Measurements from ENCODE around the gene EPAS1. TPM values are rescaled to one million over a fixed set of nuclear protein-coding genes. Genes with fewer than 3 reads are reported as not detected.

The EPAS1 gene
- total RNA-seq, 1 experiment from 2014 or later = 8.5 TPM

- ATAC-seq (no peak), DNase-seq (ENCODE audit: low spot score) (no peak)
- CTCF ChIA-PET = interaction anchor here (0.6 kb wide), 1 partner anchor 391 kb away, joined by 3 read pairs; no protein-coding TSS in a partner anchor
- POLR2A ChIA-PET = no interaction called here
- H3K36me3 Mint-ChIP-seq = no peaks in the 10 kb centered on the region
- peaks cover 5% of the 10 kb centered on the region; the same call in 1 of the 2 replicates for H3K4me1 Mint-ChIP-seq
- H3K27ac Mint-ChIP-seq = no peak overlapping the region
- no peaks in the 10 kb centered on the region for H3K9me3 Mint-ChIP-seq
- no peak overlapping the region for H3K4me3 Mint-ChIP-seq
- TF ChIP-seq GABPB1 (CRISPR knock-in tag; IDR thresholded peaks at IDR 0.05) (no peak), EMX1 (CRISPR knock-in tag; IDR thresholded peaks at IDR 0.05) (no peak), CREB1 (CRISPR knock-in tag; IDR thresholded peaks at IDR 0.05) (no peak), AR (CRISPR knock-in tag; IDR thresholded peaks at IDR 0.05) (no peak), ZNF671 (CRISPR knock-in tag; IDR thresholded peaks at IDR 0.05) (no peak), ZNF317 (CRISPR knock-in tag; IDR thresholded peaks at IDR 0.05; ENCODE audit: borderline replicate concordance, low read depth) (no peak), USF2 (CRISPR knock-in tag; IDR thresholded peaks at IDR 0.05) (no peak), HMGA2 (CRISPR knock-in tag; IDR thresholded peaks at IDR 0.05) (no peak), E2F4 (CRISPR knock-in tag; IDR thresholded peaks at IDR 0.05; ENCODE audit: borderline replicate concordance, low read depth) (no peak), NR2C2 (CRISPR knock-in tag; IDR thresholded peaks at IDR 0.05) (no peak)
- no peaks in the 10 kb centered on the region for H3K27me3 Mint-ChIP-seq (ENCODE audit: low read depth)
These were observed 112.5 kb downstream of the EPAS1 start for GRCh38 chr2:46409756-46410155.

- Mint-ChIP-seq H3K36me3 (no peaks in the 10 kb centered on the region), H3K27ac (no peak overlapping the region), H3K27me3 (ENCODE audit: low read depth) (no peaks in the 10 kb centered on the region), H3K4me1 (peaks cover 5% of the 10 kb centered on the region; the same call in 1 of the 2 replicates), H3K4me3 (no peak overlapping the region), H3K9me3 (peaks cover 4% of the 10 kb centered on the region)
- ChIA-PET POLR2A (no interaction called here), CTCF (no interaction called here)
- TF ChIP-seq SOX15 (CRISPR knock-in tag; IDR thresholded peaks at IDR 0.05) = no peak
- no peak for TF ChIP-seq FOXK1 (CRISPR knock-in tag; IDR thresholded peaks at IDR 0.05)
- TF ChIP-seq E2F1 (CRISPR knock-in tag; IDR thresholded peaks at IDR 0.05) = no peak
- no peak for TF ChIP-seq IRF1 (CRISPR knock-in tag; IDR thresholded peaks at IDR 0.05)
- TF ChIP-seq GTF2I (CRISPR knock-in tag; conservative IDR thresholded peaks at IDR 0.05) = no peak
- TF ChIP-seq ATF1 (CRISPR knock-in tag; IDR thresholded peaks at IDR 0.05) = no peak
- TF ChIP-seq NFE2L1 (CRISPR knock-in tag; IDR thresholded peaks at IDR 0.05) = no peak
- ATAC-seq = no peak
- no peak for DNase-seq (ENCODE audit: low spot score)
These were observed 113.4 kb downstream of the EPAS1 start for GRCh38 chr2:46410273-46411244.

Measured in WTC11 (cell line).